Mesendoderm (in vitro differentiated cells): ENCODE data around the gene C1QTNF5.
A peak's percentile ranks its signal among the peaks of the same experiment; 100 is the strongest.

Experiments
- DNase-seq: peaks from one replicate; pipeline ENCODE4 v3.0.0; 2013
- H2AK5ac ChIP-seq: 2 replicates; pipeline ENCODE4 v1.6.1; 2013; ENCODE audit warnings: low read length, inconsistent platforms
- H2BK120ac ChIP-seq: 2 replicates; pipeline ENCODE4 v1.6.1; 2013; ENCODE audit warnings: low read depth, mild to moderate bottlenecking, low read length, moderate library complexity, mixed read lengths
- H2BK15ac ChIP-seq: replicated peaks from 2 replicates; pipeline ENCODE4 v1.6.1; 2013; ENCODE audit warnings: low read depth, mild to moderate bottlenecking, moderate library complexity
- H2BK5ac ChIP-seq: 2 replicates; pipeline ENCODE4 v1.6.1; 2013; ENCODE audit warnings: low read length, inconsistent platforms
- H3K18ac ChIP-seq: 2 replicates; pipeline ENCODE4 v1.6.1; 2013; ENCODE audit warnings: mild to moderate bottlenecking, low read length, mixed read lengths
- H3K23ac ChIP-seq: one replicate; pipeline ENCODE4 v1.6.1; 2013; ENCODE audit warnings: low read length
- H3K27ac ChIP-seq: 2 replicates; pipeline ENCODE4 v1.5.1; 2013; ENCODE audit warnings: low read depth, mild to moderate bottlenecking, inconsistent platforms, low read length, moderate library complexity
- H3K27me3 ChIP-seq: 2 replicates; pipeline ENCODE4 v1.6.1; 2013; ENCODE audit warnings: low read length, control low read depth, mild to moderate bottlenecking, inconsistent platforms; ENCODE audit not compliant: insufficient read depth, poor library complexity
- H3K36me3 ChIP-seq: 2 replicates; pipeline ENCODE4 v1.6.1; 2013; ENCODE audit warnings: low read length, inconsistent platforms; ENCODE audit not compliant: control insufficient read depth, insufficient read depth
- H3K4ac ChIP-seq: one replicate; pipeline ENCODE4 v1.6.1; 2013; ENCODE audit warnings: low read depth, mild to moderate bottlenecking, low read length, moderate library complexity
- H3K4me1 ChIP-seq: 2 replicates; pipeline ENCODE4 v1.6.1; 2013; ENCODE audit warnings: low read depth, low read length, inconsistent platforms; ENCODE audit not compliant: control insufficient read depth
- H3K4me2 ChIP-seq: 2 replicates; pipeline ENCODE4 v1.6.1; 2013; ENCODE audit warnings: low read length
- H3K4me3 ChIP-seq: 2 replicates; pipeline ENCODE4 v1.5.1; 2013; ENCODE audit warnings: mild to moderate bottlenecking, low read length
- H3K56ac ChIP-seq: one replicate; pipeline ENCODE4 v1.6.1; 2013; ENCODE audit warnings: low read length
- H3K79me1 ChIP-seq: 2 replicates; pipeline ENCODE4 v1.6.1; 2013; ENCODE audit warnings: low read length, inconsistent platforms
- H3K79me2 ChIP-seq: 2 replicates; pipeline ENCODE4 v1.6.1; 2013; ENCODE audit warnings: mild to moderate bottlenecking, low read length; ENCODE audit not compliant: control insufficient read depth, insufficient read depth
- H3K9ac ChIP-seq: 2 replicates; pipeline ENCODE4 v1.6.1; 2013; ENCODE audit warnings: low read length, inconsistent platforms
- H4K5ac ChIP-seq: one replicate; pipeline ENCODE4 v1.6.1; 2013; ENCODE audit warnings: low read length
- H4K8ac ChIP-seq: one replicate; pipeline ENCODE4 v1.6.1; 2013; ENCODE audit warnings: low read depth, mild to moderate bottlenecking, control low read depth, low read length, moderate library complexity
- WGBS: extraction: QIAGEN DNeasy Blood & Tissue Kit; methylation state at CpG from one replicate; pipeline ENCODE4 v1.1.7; 2013; ENCODE audit warnings: low lambda C conversion rate, missing lambda C conversion rate; ENCODE audit not compliant: insufficient coverage; ENCODE audit errors: extremely low coverage; 5-methylcytosine and 5-hydroxymethylcytosine counted together

Gene C1QTNF5

DNA sequence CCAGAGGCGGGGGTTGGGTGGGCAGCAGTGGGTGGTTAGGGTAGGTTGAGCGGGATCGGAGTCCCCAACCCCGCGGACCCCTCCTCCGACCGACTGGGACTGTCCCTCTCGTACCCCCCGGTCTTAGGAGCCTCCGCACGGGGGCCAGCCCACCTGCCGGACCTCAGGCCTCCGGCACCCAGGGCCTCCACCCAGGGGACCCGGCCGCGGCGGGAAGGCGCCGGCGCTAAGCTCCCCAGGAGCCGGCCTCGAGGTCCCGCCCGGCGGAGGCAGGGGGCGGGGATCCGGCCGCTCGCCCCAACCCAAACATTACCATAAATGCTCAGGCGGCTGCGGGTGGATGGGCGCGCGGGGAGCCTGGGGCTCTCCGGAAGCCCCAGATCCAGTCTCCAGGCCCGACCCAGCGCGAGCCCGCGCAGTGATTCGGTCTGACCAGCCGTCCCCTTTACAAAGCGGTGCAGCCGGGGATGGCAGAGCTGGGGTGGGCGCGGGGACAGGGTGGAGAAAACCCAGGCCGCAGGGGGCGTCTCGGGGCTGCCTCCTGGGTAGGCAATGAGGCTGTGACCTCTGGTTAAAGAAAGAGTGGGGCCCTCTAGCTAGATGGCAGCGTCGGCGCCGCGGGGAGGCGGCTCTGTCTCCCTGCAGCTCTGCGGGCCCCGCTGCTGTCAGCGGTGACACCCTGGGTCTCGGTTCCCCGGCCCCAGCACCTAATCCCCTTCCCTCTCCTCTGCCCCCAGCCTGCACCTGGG is 19.7 kb downstream of the C1QTNF5 start:
- peak; percentile 86 for DNase-seq
- H4K5ac ChIP-seq: no peak overlapping the region
- H3K79me1 ChIP-seq: no peaks in the 10 kb centered on the region
- peak overlapping the region; percentile 92 for H3K56ac ChIP-seq
- H4K8ac ChIP-seq: peak overlapping the region; percentile 58
- peak overlapping the region; percentile 63 for H3K4me2 ChIP-seq
- H3K4ac ChIP-seq: peak overlapping the region; percentile 82
- no peak overlapping the region for H2BK15ac ChIP-seq
- H3K4me1 ChIP-seq: peaks cover 31% of the 10 kb centered on the region
- H2AK5ac ChIP-seq: no peak overlapping the region
- peak overlapping the region; percentile 89 for H3K18ac ChIP-seq
- H3K4me3 ChIP-seq: peak overlapping the region; percentile 15
- H3K27me3 ChIP-seq: no peaks in the 10 kb centered on the region
- H3K79me2 ChIP-seq: no peaks in the 10 kb centered on the region
- peak overlapping the region; percentile 95 for H3K27ac ChIP-seq
- no peaks in the 10 kb centered on the region for H3K36me3 ChIP-seq
- no CpG with 5 or more reads among the region's 60 CpGs for WGBS
- peak overlapping the region; percentile 51 for H2BK5ac ChIP-seq
- H3K23ac ChIP-seq: peak overlapping the region; percentile 24
- peak overlapping the region; percentile 63 for H3K9ac ChIP-seq
- H2BK120ac ChIP-seq: peak overlapping the region; percentile 50

DNA sequence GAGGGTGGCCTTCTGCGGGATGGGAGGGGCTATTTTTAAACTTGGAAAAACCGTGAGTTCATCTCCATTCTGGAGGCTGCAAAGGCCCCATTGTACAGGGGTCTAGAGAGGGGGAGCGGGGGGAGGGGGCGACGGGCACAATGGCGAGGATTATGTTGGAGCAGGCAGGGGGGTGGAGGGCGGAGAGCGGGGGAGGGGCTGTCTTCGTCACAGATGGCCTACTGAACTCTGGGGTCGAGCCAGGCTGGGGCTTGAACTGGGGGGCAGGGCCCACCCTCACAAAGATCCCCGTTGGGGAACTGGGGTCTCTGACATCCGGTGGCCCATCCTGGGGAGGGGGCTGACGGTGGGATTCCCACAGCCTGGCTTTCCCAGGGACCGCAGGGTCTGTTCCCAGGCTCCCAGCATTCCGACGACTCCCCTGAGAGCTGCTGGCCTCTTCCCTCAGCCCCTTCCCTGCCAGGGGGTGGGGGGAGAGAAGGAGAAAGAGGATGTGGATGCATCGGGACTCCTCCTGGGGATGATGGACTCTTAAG is 20.4 kb downstream of the C1QTNF5 start:
- H3K27me3 ChIP-seq: no peaks in the 10 kb centered on the region
- peaks cover 2% of the 10 kb centered on the region for H3K79me1 ChIP-seq
- no peak overlapping the region for H4K5ac ChIP-seq
- peak overlapping the region; percentile 63 for H3K9ac ChIP-seq
- peak overlapping the region; percentile 95 for H3K27ac ChIP-seq
- H3K4me3 ChIP-seq: no peak overlapping the region
- H3K56ac ChIP-seq: peak overlapping the region; percentile 92
- peak overlapping the region; percentile 24 for H3K23ac ChIP-seq
- no peak overlapping the region for H2AK5ac ChIP-seq
- H2BK120ac ChIP-seq: peak overlapping the region; percentile 50
- DNase-seq: peak; percentile 83
- H2BK5ac ChIP-seq: peak overlapping the region; percentile 51
- H4K8ac ChIP-seq: peak overlapping the region; percentile 58
- H3K18ac ChIP-seq: peak overlapping the region; percentile 89
- no CpG with 5 or more reads among the region's 17 CpGs for WGBS
- no peak overlapping the region for H2BK15ac ChIP-seq
- no peaks in the 10 kb centered on the region for H3K36me3 ChIP-seq
- peaks cover 36% of the 10 kb centered on the region for H3K4me1 ChIP-seq
- no peaks in the 10 kb centered on the region for H3K79me2 ChIP-seq
- peak overlapping the region; percentile 82 for H3K4ac ChIP-seq
- H3K4me2 ChIP-seq: peak overlapping the region; percentile 42

DNA sequence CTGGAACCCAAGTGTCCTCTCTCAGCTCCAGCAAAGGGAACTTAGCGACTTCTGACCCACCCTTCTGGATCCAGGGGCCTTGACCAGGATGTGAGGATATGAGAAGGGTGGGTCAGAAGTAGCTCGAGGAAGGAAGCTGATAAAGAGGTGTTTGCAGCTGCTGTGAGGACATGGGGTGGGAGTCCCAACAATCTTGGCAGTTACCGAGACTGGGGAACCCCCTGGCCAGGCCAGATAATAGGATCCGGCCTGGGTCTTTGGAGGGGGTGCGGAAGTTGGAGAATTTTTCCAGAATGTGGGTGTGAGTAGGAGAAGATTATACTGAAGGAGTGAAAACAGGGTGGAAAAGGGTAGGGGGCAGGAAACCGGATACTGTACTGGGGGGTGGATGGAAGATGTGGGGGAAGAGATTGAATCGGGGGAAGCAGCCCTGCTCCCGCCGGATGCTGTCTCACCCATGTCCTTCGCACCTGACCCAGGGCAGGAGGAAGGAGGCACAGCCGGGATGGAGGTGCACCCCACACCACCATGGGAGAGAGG is 20.9 kb downstream of the C1QTNF5 start:
- no peak for DNase-seq
- Histone ChIP-seq H2BK5ac (peak overlapping the region; percentile 85), H3K18ac (peak overlapping the region; percentile 89), H3K27me3 (no peaks in the 10 kb centered on the region), H3K56ac (peak overlapping the region; percentile 92), H2BK120ac (peak overlapping the region; percentile 50), H4K8ac (no peak overlapping the region), H3K4ac (peak overlapping the region; percentile 82), H3K4me2 (no peak overlapping the region), H3K79me1 (peaks cover 2% of the 10 kb centered on the region), H2BK15ac (no peak overlapping the region), H3K23ac (no peak overlapping the region), H3K4me3 (no peak overlapping the region), H3K9ac (peak overlapping the region; percentile 31), H3K4me1 (peaks cover 37% of the 10 kb centered on the region), H4K5ac (peak overlapping the region; percentile 52), H3K36me3 (no peaks in the 10 kb centered on the region), H2AK5ac (peak overlapping the region; percentile 7), H3K79me2 (no peaks in the 10 kb centered on the region), H3K27ac (peak overlapping the region; percentile 84)
- WGBS: no CpG with 5 or more reads among the region's 11 CpGs

DNA sequence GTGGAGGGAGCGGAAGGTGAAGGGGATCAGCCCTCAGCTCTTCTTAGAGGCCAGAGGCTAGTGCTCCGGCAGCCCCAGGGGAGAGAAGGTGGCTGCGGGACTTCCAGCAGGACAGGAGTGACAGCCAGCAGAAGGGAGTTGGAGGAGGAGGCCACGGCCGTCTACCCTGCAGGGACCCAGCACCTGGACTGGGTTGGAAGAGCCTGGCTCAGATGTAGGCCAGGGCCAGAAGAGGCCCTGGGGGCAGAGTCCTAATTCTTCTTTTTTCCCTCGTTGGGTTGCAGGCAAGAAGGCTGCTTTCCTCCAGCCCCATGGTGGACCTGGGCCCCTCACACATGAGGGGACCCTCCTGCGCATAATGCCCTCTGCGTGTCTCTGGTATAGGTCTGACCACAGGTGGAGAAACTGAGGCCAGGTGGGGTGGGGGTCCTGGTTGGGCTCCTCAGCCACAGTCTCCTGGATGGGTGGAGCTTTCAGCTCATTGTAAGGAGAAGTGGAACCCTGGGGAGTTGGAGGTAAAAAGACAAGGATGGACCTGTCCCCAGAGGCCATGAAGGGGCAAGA is 21.5 kb downstream of the C1QTNF5 start:
- Histone ChIP-seq H3K27ac (peak overlapping the region; percentile 84), H3K79me2 (no peaks in the 10 kb centered on the region), H3K23ac (no peak overlapping the region), H2BK120ac (peak overlapping the region; percentile 20), H2AK5ac (peak overlapping the region; percentile 38), H3K4me1 (peaks cover 37% of the 10 kb centered on the region), H3K36me3 (no peaks in the 10 kb centered on the region), H3K18ac (peak overlapping the region; percentile 63), H3K4me3 (no peak overlapping the region), H3K79me1 (peaks cover 4% of the 10 kb centered on the region), H3K9ac (peak overlapping the region; percentile 52), H4K5ac (peak overlapping the region; percentile 52), H2BK15ac (no peak overlapping the region), H2BK5ac (peak overlapping the region; percentile 85), H3K27me3 (no peaks in the 10 kb centered on the region), H4K8ac (no peak overlapping the region), H3K56ac (peak overlapping the region; percentile 92), H3K4me2 (no peak overlapping the region), H3K4ac (peak overlapping the region; percentile 81)
- no CpG with 5 or more reads among the region's 8 CpGs for WGBS
- DNase-seq: no peak

DNA sequence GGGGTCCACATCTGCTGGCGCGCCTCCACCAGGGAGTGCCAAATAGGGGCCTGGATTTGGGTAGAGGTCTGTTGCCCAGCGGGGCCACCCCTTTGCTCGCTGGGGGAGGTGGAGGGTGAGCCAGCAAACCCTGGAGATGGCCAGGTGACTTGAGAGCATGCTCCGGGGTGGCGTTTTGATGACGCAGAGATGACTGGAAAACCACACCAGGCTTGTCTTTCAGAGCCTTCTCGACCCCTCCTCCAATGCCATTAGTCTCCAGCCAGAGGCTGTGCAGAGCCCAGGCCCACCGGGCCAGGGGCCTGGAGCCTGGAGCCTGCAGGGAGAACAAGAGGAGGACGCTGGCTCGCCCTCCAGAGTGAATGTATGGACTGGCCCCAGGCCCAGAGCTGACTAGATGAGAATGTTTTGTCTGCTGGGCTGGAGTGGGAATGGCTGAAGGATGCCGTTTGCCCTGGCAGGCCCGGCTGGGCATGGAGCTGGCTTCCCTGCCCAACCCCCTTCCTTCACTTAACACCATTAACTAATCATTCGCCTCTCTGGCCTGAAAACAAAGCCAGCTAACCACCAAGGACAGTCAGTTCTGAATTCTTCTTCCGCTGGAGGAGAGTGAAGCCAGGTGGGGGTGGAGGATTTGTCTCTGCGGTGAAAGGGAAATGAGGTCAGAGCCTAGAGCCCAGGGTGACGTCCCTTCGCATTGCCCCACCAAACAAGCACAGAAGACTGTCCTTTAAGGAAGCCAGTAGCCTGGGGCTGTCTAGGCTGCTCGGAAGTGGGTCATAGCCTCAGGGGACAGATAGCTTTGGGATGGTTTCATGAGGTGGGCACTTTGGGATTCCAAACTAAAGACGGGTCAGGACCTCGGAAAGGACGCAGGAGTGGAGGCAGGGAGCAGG is 22.2 kb downstream of the C1QTNF5 start:
- Histone ChIP-seq H2BK5ac (peak overlapping the region; percentile 85), H2BK120ac (no peak overlapping the region), H3K27ac (peak overlapping the region; percentile 84), H2BK15ac (no peak overlapping the region), H2AK5ac (peak overlapping the region; percentile 38), H3K79me2 (no peaks in the 10 kb centered on the region), H3K4me2 (no peak overlapping the region), H3K4me3 (no peak overlapping the region), H3K27me3 (no peaks in the 10 kb centered on the region), H3K36me3 (no peaks in the 10 kb centered on the region), H3K23ac (no peak overlapping the region), H3K18ac (peak overlapping the region; percentile 63), H3K79me1 (peaks cover 4% of the 10 kb centered on the region), H4K5ac (no peak overlapping the region), H3K4ac (peak overlapping the region; percentile 81), H3K56ac (peak overlapping the region; percentile 92), H4K8ac (peak overlapping the region; percentile 7), H3K4me1 (peaks cover 37% of the 10 kb centered on the region), H3K9ac (peak overlapping the region; percentile 52)
- WGBS: no CpG with 5 or more reads among the region's 22 CpGs
- DNase-seq: peak; percentile 97
